ENCODE data around the gene REELD1. TPM values are rescaled to one million over a fixed set of nuclear protein-coding genes. Genes with fewer than 3 reads are reported as not detected.

REELD1 gene
- total and polyA plus RNA-seq, 9 of the 15 experiments (the other 6 are each of a cell fraction or from before 2014, with no cell fraction given), result not detected

- H3K4me3 ChIP-seq, result no peak overlapping the region
- H3K9me3 ChIP-seq (replicated peaks; ENCODE audit: control insufficient read depth, insufficient read depth, low read depth, low read length), result no peaks in the 10 kb centered on the region
- FAIRE-seq, result no peak
- H3K27ac ChIP-seq (ENCODE audit: extremely low read depth, low read depth, low read length), result no peak overlapping the region
- peaks cover 0 to 7% of the 10 kb centered on the region in 2 experiments; a peak in 1 of 5 replicates for H3K4me1 ChIP-seq (replicated peaks in 1 of 2; ENCODE audit: control insufficient read depth in 2 of 2, insufficient read depth in 2 of 2, low read length in 2 of 2)
- in situ Hi-C loops (cut with MboI), result no loop called here
- TF ChIP-seq CBFA2T3 (IDR thresholded peaks at IDR 0.05) (0 out of 2 replicates have a peak, but pooled peaks have one; percentile 17), ZNF143 (CRISPR knock-in tag; IDR thresholded peaks at IDR 0.05) (no peak), MAFF (IDR thresholded peaks at IDR 0.05; ENCODE audit: low read length) (peak; percentile 35; the same call in 1 of the 2 replicates), MAFK (IDR thresholded peaks at IDR 0.05; ENCODE audit: low read length) (peak; percentile 34; the same call in 1 of the 2 replicates), MAFG (tag; conservative IDR thresholded peaks at IDR 0.05) (peak; percentile 79), PATZ1 (CRISPR knock-in tag; IDR thresholded peaks at IDR 0.05; ENCODE audit: borderline replicate concordance) (no peak), ZNF316 (IDR thresholded peaks at IDR 0.05) (peak; percentile 69), C11orf30 (IDR thresholded peaks at IDR 0.05; ENCODE audit: low read depth) (peak; percentile 70; the same call in 1 of the 2 replicates), HEY1 (CRISPR knock-in tag; IDR thresholded peaks at IDR 0.05; ENCODE audit: borderline replicate concordance) (no peak)
- H2AFZ ChIP-seq (ENCODE audit: low read depth, low read length), result no peak overlapping the region
- no peaks in the 10 kb centered on the region for H3K9me1 ChIP-seq (ENCODE audit: control insufficient read depth, insufficient read depth, low read length)
- ChIA-PET CTCF (ENCODE audit: low intra/inter-chr PET ratio) (no interaction called here), POLR2A (interaction anchor here (0.7 kb wide), 1 partner anchor 1432 kb away, joined by 3 read pairs; no protein-coding TSS in a partner anchor)
- no peaks in the 10 kb centered on the region for H3K79me2 ChIP-seq (ENCODE audit: control insufficient read depth, insufficient read depth, low read length)
- BruUV-seq (replicated peaks), result no TSS peak
- DNase-seq (ENCODE audit: extremely low read depth in 1 of 4, low spot score in 3 of 4), result no peak
- ATAC-seq, result peak; percentile 15; the same call in 2 of the 3 replicates
- no peak overlapping the region for H3K4me2 ChIP-seq (ENCODE audit: insufficient read depth, low read length)
- H4K20me1 ChIP-seq (replicated peaks; ENCODE audit: control insufficient read depth, insufficient read depth, low read length), result peaks cover 5% of the 10 kb centered on the region; the same call in 1 of the 2 replicates
- no peak overlapping the region for H3K9ac ChIP-seq (ENCODE audit: insufficient read depth in 1 of 2, low read depth in 2 of 2, low read length in 2 of 2)
- WGBS (ENCODE audit: insufficient coverage, low coverage, missing lambda C conversion rate), result 0% methylated on average over 3 of the region's 3 CpGs
- H3K27me3 ChIP-seq (ENCODE audit: control insufficient read depth in 2 of 2, insufficient read depth in 2 of 2, low read length in 2 of 2), result peaks cover 0 to 16% of the 10 kb centered on the region in 2 experiments; a peak in 2 of 5 replicates
- intact Hi-C loops (cut with micrococcal nuclease), result no loop called here
- no peaks in the 10 kb centered on the region for H3K36me3 ChIP-seq (ENCODE audit: control insufficient read depth, insufficient read depth, low read length)
These were observed 30.9 kb downstream of the REELD1 start for GRCh38 chr4:146245246-146245645.

All from K562 (cell line).